ENCODE measurements around the gene CLDN15.

CLDN15 gene

DNA sequence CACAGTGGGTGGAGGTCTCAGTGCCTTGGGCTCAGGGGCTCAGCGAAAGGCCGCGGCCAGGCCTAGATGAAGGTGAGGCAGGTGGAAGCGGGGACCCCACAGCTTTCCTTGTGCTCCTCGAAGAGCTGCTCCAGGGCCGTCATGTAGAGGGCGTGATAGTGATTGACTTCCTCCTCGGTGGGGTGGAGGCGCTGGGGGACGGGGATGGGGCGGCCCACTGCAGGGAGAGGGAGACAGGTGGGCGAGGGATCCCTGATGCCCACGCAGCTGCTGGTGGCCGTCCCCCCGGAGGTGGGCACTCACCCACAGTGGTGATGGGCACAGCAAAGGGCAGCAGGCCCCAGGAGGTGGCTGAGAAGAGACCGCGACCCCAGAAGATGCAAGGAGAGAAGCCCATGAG, 41.7 kb downstream of the CLDN15 start:
- DNase-seq = no peak

DNA sequence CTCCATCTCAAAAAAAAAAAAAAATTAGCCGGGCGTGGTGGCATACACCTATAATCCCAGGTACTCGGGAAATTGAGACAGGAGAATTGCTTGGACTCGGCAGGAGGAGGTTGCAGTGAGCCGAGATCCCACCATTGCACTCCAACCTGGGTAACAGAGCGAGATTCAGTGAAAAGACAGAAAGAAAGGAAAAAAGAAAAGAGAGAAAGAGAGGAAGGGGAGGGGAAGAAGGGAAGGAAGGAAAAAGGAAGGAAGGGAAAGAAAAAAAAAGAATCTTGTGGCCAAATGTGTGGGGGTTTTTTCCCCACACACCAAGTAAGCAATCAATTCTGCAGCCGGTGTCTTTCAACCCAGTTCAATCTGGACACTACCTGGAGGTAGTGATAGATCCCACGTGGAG, 48.5 kb downstream of the CLDN15 start:
- DNase-seq = no peak

DNA sequence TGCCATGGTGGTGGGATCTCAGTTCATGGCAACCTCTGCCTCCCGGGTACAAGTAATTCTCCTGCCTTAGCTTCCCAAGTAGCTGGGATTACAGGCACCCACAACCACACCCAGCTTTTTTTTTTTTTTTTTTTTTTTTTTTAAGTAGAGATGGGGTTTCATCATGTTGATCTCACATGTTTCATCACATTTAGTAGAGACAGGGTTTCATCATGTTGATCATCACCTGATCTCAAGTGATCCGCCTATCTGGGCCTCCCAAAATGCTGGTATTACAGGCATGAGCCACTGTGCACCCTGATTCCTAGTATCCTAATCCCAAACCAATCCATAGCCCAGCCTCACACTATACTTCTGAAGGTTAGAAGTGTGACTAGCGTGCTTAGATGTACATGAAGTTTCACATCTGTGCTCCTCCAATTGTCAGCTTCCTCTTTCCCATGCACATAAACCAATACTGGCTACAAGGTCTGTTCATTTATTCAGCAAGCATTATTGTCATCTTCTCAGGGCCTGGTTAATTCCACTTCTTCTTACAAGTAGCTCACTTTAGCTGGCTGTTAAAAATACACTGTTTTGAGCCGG, 50.7 kb downstream of the CLDN15 start:
- DNase-seq = no peak

DNA sequence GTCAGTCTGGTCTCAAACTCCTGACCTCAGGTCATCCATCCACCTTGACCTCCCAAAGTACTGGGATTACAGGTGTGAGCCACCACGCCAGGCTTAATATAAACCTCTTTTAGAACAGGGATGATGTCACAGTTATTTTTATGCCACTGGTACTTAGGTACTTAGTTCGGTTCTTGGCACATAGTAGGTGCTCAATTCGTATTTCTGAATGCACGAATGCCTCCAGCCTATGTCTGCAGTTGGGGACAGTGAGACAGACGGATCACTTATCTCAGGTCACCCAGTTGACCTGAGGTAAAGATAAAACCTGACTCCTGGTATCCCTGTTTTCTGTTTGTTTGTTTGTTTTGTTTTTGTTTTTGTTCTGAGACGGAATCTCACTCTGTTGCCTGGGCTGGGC, 51.4 kb downstream of the CLDN15 start:
- no peak for DNase-seq

DNA sequence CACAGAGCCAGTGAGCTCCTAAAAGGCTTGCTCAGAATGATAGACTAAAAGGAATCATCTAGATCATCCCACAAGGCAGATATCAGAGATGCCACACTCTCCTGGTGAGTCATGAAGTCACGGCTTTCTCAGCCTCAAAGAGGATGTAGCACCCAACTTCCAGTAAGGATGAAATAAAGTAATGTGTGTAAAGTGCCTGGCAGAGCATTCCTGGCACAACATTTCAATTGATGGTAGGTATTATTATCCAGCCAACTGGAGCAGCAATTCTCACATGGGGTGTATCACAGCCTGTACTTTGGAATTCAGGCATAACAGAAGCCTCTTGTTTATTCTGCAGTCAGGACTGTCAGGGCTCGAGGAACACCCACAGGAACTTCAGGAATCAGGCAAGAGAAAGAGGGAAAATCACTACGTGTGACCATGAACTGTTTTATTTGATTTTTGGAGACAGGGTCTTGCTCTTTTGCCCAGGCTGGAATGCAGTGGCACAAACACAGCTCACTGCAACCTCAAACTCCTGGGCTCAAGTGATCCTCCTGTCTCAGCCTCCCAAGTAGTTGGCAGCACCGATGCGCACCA, 52.3 kb downstream of the CLDN15 start:
- DNase-seq = no peak

Measured in NCI-H748 treated with DMSO at 0.1 percent for 48 hours (cell line).